ENCODE measurements around the gene SEMA3D.

Gene SEMA3D

GRCh38 chr7:85074016-85074415 lies 112.8 kb downstream of the SEMA3D start:
- no peak for DNase-seq

DNA sequence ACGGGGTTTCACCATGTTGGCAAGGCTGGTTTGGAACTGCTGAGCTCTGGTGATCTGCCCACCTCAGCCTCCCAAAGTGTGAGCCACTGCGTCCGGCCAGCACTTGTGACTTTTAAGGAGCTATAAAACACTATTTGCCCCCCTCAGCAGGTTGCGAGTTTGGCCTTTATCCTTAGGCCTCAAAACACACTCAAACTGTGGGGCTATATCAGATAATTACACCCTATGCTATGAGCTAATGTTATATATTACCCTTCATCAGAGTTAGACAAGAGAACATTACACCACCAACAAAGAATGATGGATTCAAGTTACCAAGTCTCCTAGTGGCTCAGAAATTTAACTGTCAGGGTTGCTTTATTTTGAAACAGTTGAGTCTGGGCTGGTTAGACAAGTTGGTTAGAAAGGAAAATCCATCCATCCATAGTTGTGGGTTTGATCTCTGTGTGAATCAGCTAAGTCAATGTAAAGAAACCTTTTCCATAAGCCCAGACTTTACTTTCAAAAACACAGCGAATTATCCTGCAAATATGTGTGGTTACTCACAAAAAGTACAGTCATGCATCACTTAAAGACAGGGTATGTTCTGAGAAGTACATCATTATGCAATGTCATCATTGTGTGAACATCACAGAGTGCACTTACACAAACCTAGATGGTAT lies 115.8 kb downstream of the SEMA3D start:
- DNase-seq, result no peak

DNA sequence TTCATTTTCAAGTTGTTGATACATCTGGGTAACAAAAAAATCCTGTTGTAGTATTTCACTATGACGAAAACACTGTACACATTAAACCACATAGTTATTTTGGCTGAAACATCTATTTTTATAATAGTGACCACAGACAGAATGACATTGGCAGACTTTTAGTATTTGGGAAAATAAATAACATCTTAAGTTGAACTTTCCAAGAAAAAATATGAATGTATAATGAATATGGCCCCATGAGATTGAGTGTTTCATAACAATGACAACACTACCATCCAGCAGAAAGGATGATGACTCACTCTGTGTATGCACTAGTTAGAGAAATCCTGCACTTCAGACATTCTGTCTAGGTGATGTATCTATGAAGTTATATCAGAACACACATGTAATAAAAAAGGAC lies 118.1 kb downstream of the SEMA3D start:
- no peak for DNase-seq

GRCh38 chr7:85067371-85067770 lies 119.5 kb downstream of the SEMA3D start:
- no peak for DNase-seq

- no peak for DNase-seq
Measured at GRCh38 chr7:85065888-85066485, 120.9 kb downstream of the SEMA3D start.

- DNase-seq, result no peak
Measured at GRCh38 chr7:85065306-85065705, 121.5 kb downstream of the SEMA3D start.

- DNase-seq, result no peak
Measured at GRCh38 chr7:85062651-85063050, 124.2 kb downstream of the SEMA3D start.

GRCh38 chr7:85061456-85061855 lies 125.4 kb downstream of the SEMA3D start:
- DNase-seq, result no peak

GRCh38 chr7:85060696-85061095 lies 126.2 kb downstream of the SEMA3D start:
- DNase-seq, result no peak

DNA sequence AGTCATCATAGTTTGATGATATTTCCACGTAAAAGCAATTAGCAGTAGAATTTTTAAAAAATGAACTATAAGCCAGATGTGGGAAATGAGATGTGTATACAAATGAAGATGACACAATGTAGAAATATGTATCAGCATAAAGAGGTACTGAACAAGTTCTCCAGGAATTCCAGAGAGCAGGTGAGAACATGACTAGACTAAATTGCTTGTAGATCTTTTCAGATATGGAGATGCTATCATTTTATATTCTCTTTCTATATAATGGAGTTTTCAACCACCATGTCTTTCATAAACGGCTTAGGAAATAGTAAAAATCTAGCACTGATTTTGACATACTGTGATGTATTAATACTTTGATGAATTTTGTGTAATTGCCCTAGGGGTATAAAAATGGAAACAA lies 130.9 kb downstream of the SEMA3D start:
- DNase-seq, result no peak

DNA sequence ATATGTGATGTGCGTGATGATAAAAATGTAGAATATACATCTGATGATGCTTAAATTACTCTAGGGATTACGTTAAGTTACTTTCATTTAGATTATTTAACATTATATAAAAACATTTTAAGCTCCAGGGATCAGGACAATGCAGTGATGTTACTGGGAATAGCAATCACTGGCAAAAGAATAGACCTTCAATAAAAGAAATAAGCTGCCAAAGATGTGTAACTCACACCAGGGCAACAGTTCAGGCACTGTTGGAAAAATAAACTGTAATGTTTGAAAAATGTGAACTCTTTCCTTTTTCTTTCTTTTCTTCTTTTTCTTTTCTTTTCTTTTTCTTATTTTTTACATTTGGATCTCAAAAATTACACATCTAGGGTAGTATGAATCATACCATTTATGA lies 131.7 kb downstream of the SEMA3D start:
- no peak for DNase-seq

DNA sequence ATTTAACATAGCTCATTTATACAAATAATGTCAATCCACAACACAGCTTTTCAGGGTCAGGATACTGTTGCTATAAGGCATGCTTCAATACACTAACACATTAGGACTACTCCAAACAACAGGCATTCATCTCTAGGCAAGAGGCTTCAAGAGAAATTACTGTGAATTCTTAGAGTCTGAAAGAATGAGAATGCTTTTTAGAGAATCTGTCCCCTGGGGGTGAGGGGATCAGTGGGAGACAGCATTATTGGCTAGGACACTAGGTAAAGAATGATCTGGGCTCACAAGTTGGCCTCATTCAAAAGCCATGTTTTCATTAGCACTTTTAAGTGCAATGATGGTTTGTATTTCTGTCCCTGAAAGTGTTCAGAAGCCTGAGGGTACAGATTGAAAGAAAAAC lies 132.6 kb downstream of the SEMA3D start:
- DNase-seq, result no peak

DNA sequence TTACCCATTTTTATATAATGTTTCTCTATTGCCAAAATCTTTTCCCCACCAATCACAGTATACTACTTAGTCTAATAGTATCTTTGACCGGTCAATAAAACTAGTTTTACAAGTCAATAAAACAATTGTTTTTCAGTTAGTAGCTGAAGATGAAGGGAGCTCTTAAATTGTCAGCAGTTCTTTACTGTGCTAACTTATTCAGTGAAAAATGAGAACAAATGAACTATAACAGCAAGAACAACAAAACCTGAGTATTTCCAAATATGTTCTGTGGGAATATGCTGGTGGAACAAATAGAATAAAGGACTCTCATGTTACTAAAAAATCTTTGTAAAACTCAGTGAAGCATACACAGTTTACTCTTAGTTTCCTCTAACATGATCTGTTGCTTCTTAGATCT lies 134.0 kb downstream of the SEMA3D start:
- no peak for DNase-seq

DNA sequence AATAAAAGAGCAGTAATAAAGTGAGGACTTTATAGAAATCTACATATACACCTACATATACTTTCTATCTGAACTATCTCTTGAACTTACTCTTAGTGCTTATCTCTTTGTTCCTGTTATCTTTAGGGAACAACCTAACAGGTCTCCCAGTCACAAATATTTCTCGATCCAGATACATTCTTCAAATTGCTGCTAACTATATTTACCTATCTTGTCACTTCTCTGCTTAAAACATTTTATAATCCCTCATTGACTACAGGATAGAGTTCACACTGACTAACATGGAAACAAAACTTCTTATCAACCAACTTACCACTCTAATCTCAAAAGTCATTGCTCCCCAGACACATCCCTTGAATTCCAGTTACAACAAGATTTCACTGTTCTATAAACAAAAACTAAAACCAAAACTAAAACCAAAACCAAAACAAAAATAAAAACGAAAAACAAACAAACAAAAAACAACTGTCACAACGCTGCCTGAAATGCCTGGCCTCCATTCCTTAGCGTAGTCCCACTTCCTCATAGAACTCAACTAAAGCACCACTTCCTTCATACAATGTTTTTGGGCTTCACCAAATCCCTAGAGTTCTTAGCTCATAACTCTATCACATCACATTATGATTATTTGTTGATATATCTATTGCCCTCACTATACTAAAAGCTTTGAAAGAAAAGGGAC lies 134.7 kb downstream of the SEMA3D start:
- DNase-seq, result no peak

DNA sequence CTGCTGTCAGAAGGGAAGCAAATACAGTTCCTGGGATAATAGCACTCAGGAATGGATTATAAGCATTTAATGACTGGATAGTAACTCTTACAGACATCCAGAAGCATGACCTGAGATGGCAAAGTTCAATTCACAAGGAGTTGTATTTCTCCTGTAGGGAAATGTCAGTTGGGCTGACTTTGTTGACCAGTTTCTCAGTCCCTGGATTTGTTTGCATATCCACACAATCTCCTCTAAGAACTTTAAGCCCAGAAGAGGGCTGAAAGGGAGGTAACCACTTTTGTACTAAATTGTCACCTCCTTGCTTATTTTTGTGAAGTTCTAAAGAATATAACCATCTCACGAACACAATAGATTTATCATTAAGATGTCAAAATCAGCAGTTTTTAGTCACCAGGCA lies 140.3 kb downstream of the SEMA3D start:
- no peak for DNase-seq

- peak; percentile 31 to 33 for DNase-seq
Measured at GRCh38 chr7:85041605-85042216, 145.1 kb downstream of the SEMA3D start.

GRCh38 chr7:85039196-85039923 lies 147.5 kb downstream of the SEMA3D start:
- DNase-seq, result no peak

DNA sequence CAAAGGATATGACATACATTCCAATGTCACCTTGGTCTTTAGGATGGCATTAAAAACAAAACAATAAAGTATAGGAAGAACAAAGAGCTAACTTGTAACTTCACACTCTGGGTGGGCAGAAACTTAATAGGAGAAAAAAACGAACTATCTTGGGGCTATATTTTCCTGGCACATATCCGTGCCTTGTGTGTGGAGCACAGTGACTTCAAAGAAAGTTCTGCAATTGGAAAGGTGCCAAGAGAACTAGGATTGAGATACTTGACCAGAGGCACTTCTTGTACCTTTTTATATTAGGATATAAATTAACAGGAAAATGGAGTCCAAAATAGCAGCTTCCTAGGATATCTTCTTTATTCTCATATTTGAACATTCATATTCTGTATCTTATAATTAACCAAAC lies 148.4 kb downstream of the SEMA3D start:
- DNase-seq, result no peak

- DNase-seq, result no peak
Measured at GRCh38 chr7:85033263-85033662, 153.6 kb downstream of the SEMA3D start.

- DNase-seq, result no peak
Measured at GRCh38 chr7:85031475-85031874, 155.4 kb downstream of the SEMA3D start.

GRCh38 chr7:85030893-85031292 lies 156.0 kb downstream of the SEMA3D start:
- DNase-seq, result no peak

- DNase-seq, result no peak
Measured at GRCh38 chr7:85025312-85025756, 161.5 kb downstream of the SEMA3D start.

DNA sequence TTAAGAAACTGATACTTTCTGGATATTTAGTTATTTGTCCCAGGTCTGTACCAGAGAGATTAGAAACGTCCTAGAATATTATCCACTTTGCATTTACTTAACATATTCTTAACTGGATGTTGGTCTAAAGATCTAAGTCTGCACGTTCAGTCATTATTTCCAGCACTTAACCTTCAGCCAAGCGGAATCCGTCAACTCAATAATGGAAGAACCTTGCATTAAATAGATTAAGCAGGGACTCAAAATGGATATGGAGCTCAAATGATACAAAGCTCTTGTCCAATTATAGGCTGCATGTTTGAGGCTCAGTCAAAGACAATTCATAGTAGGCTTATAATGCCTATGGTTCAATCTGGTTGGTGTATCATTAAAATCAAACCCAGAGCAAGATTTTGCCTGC lies 162.9 kb downstream of the SEMA3D start:
- no peak for DNase-seq
